Neuron (in vitro differentiated cells): ENCODE data around the gene FYCO1.
"Not testable (repeated sequence)": the region's sequence is repeated elsewhere in the genome, so short reads cannot be mapped to it uniquely, and the experiment has no call there.

Experiments used
- H2AFZ ChIP-seq: one replicate; pipeline ENCODE4 v1.6.1; 2013; ENCODE audit warnings: low read depth, mild to moderate bottlenecking, inconsistent platforms, low read length, moderate library complexity
- H3K27me3 ChIP-seq: one replicate; pipeline ENCODE4 v1.6.1; 2013; ENCODE audit warnings: low read length; ENCODE audit not compliant: insufficient read depth
- H3K36me3 ChIP-seq: one replicate; pipeline ENCODE4 v1.6.1; 2013; ENCODE audit warnings: low read length; ENCODE audit not compliant: insufficient read depth
- H3K4me1 ChIP-seq: one replicate; pipeline ENCODE4 v1.6.1; 2013; ENCODE audit warnings: low read length; ENCODE audit not compliant: insufficient read depth
- H3K4me3 ChIP-seq: 2 replicates; pipeline ENCODE4 v1.5.1; 2013; ENCODE audit warnings: mild to moderate bottlenecking, low read length, moderate library complexity
- H3K9me3 ChIP-seq: one replicate; pipeline ENCODE4 v1.6.1; 2013; ENCODE audit warnings: low read length

Gene FYCO1

GRCh38 chr3:46022909-46023785, 27.5 kb upstream of the FYCO1 start:
- Histone ChIP-seq H3K4me1 (no peaks in the 10 kb centered on the region), H3K9me3 (no peaks in the 10 kb centered on the region), H2AFZ (no peak overlapping the region), H3K4me3 (no peak overlapping the region), H3K27me3 (no peaks in the 10 kb centered on the region), H3K36me3 (no peaks in the 10 kb centered on the region)

DNA sequence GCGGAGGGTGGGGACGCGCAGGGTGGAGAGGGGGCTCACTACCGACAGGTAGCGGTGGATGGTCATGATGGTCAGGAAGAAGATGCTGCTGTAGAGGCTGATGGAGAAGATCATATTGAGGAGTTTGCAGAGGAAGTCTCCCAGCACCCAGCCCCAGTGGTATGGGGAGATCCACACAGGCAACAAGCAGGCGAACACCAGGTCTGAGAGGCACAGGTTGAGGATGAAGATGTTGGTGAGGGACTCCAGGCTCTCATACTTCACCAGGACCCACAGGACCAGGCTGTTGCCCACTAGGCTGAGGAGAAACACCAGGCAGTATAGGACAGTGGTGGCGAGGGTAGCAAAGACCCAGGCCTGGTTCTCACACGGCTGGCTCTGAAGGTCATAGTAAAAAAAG, 25.9 kb upstream of the FYCO1 start:
- Histone ChIP-seq H3K4me3 (no peak overlapping the region), H2AFZ (no peak overlapping the region), H3K36me3 (no peaks in the 10 kb centered on the region), H3K27me3 (no peaks in the 10 kb centered on the region), H3K9me3 (no peaks in the 10 kb centered on the region), H3K4me1 (no peaks in the 10 kb centered on the region)

GRCh38 chr3:46020766-46021510, 25.3 kb upstream of the FYCO1 start:
- Histone ChIP-seq H3K27me3 (no peaks in the 10 kb centered on the region), H2AFZ (no peak overlapping the region)

DNA sequence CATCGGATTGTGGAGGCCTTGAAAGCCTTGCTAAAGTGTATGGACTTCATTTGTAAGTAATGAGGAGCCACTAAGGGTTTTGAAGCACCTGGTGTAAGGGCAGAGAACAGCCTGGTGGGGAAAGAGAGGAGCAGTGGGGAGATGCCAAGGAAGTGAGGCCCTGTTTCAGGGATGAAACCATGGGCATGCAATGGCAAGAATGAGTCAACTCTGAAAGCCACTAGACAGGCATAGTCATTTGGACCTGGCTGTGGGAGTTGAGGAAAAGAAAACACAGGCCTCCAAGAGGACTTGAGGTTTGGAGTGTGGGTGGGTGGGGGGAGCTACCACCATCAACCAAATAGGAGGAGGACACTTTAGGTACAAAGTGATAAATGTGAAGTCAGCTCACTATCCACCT, 24.1 kb upstream of the FYCO1 start:
- Histone ChIP-seq H3K9me3 (no peaks in the 10 kb centered on the region), H2AFZ (no peak overlapping the region), H3K36me3 (no peaks in the 10 kb centered on the region), H3K27me3 (no peaks in the 10 kb centered on the region), H3K4me1 (no peaks in the 10 kb centered on the region), H3K4me3 (no peak overlapping the region)

More at GRCh38 chr3:46020766-46021510, 25.3 kb upstream of the FYCO1 start:
- no peaks in the 10 kb centered on the region for H3K4me1 ChIP-seq
- no peaks in the 10 kb centered on the region for H3K36me3 ChIP-seq
- H3K4me3 ChIP-seq, result no peak overlapping the region
- H3K9me3 ChIP-seq, result no peaks in the 10 kb centered on the region

DNA sequence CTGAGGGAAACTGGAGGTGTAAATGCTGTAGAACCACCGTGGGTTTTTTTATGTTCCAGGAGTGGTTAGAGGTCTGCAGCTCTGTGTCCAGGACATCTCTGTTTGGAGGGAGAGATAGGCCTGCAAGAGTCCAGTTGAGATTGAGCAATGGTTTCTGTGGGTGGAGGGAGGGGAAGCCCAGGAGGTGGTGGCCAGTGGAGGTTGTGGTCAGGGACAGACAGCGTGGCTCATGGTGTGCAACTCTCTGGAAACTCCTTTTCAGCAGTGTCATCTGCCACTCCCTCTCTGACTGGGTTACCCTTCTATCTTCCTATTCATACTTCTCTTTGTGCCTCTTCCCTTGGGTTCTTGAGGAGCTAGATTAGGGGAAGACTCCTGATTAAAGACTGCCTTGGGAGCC, 22.1 kb upstream of the FYCO1 start:
- Histone ChIP-seq H2AFZ (no peak overlapping the region), H3K4me1 (no peaks in the 10 kb centered on the region), H3K4me3 (no peak overlapping the region), H3K36me3 (no peaks in the 10 kb centered on the region), H3K9me3 (no peaks in the 10 kb centered on the region), H3K27me3 (no peaks in the 10 kb centered on the region)

GRCh38 chr3:46013316-46014094, 17.9 kb upstream of the FYCO1 start:
- Histone ChIP-seq H3K4me1 (no peaks in the 10 kb centered on the region), H3K36me3 (no peaks in the 10 kb centered on the region), H3K27me3 (no peaks in the 10 kb centered on the region), H3K9me3 (no peaks in the 10 kb centered on the region), H2AFZ (no peak overlapping the region), H3K4me3 (no peak overlapping the region)

- Histone ChIP-seq H2AFZ (no peak overlapping the region), H3K27me3 (no peaks in the 10 kb centered on the region), H3K4me3 (no peak overlapping the region), H3K4me1 (no peaks in the 10 kb centered on the region), H3K36me3 (no peaks in the 10 kb centered on the region), H3K9me3 (no peaks in the 10 kb centered on the region)
Measured at GRCh38 chr3:46012246-46012645, 16.6 kb upstream of the FYCO1 start.

DNA sequence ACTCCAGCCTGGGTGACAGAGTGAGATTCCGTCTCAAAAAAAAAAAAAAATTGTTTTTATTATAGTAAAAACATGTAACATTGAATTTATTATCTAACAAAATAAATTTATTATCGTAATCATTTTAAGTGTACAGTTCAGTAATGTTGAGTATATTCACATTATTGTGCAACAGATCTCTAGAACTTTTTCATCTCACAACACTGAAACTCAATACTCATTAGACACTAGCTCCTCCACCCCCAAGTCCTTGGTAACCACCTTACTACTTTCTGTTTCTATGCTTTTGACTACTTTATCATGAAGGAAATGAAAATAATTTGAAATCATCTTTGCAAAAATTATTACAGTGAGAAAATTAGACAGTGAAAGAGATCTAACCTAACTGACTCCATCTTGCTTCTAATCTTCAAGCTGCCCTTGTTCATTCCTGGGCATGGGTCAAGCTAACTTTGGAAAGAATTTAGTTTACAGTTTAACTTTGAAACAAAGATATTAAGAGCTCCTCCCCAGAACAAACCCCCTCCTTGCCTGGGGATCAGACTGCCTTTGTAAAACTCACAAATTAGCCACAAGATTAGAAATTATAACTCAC, 15.0 kb upstream of the FYCO1 start:
- Histone ChIP-seq H3K27me3 (peaks cover 3% of the 10 kb centered on the region), H2AFZ (no peak overlapping the region), H3K4me3 (no peak overlapping the region), H3K9me3 (no peaks in the 10 kb centered on the region), H3K4me1 (no peaks in the 10 kb centered on the region), H3K36me3 (no peaks in the 10 kb centered on the region)

GRCh38 chr3:46008058-46008457, 12.4 kb upstream of the FYCO1 start:
- H3K9me3 ChIP-seq, result no peaks in the 10 kb centered on the region
- no peaks in the 10 kb centered on the region for H3K4me1 ChIP-seq
- no peak overlapping the region for H3K4me3 ChIP-seq
- H3K36me3 ChIP-seq, result no peaks in the 10 kb centered on the region
- peaks cover 5% of the 10 kb centered on the region for H3K27me3 ChIP-seq
- no peak overlapping the region for H2AFZ ChIP-seq

DNA sequence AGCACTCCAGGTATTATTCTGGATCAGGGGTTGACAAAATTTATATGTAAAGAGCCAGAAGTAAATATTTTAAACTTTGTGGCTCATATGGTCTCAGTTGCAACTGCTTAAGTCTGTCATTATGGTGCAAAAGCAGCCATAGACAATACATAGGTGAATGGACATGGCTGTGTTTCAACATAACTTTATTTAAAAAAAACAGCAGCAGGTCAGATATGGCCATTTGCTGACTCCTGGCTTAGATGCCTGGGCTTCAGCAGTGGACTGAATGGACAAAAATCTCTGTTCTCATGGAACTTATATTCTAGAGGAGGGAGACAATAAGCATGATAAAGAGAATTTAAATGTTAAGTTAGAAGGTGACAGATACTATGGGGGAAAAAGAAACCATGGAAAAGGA, 11.7 kb upstream of the FYCO1 start:
- no peaks in the 10 kb centered on the region for H3K4me1 ChIP-seq

GRCh38 chr3:46006238-46007032, 10.8 kb upstream of the FYCO1 start:
- H3K36me3 ChIP-seq, result no peaks in the 10 kb centered on the region
- no peaks in the 10 kb centered on the region for H3K4me1 ChIP-seq
- no peak overlapping the region for H3K4me3 ChIP-seq
- peaks cover 8% of the 10 kb centered on the region for H3K27me3 ChIP-seq
- H2AFZ ChIP-seq, result no peak overlapping the region
- no peaks in the 10 kb centered on the region for H3K9me3 ChIP-seq

More for the DNA sequence above, 11.7 kb upstream of the FYCO1 start:
- Histone ChIP-seq H2AFZ (no peak overlapping the region), H3K36me3 (no peaks in the 10 kb centered on the region), H3K9me3 (no peaks in the 10 kb centered on the region), H3K27me3 (peaks cover 5% of the 10 kb centered on the region), H3K4me3 (no peak overlapping the region)

GRCh38 chr3:46003706-46004105, 8.1 kb upstream of the FYCO1 start:
- H3K27me3 ChIP-seq, result peaks cover 20% of the 10 kb centered on the region
- H3K36me3 ChIP-seq, H3K9me3 ChIP-seq, H2AFZ ChIP-seq, H3K4me3 ChIP-seq, H3K4me1 ChIP-seq: not testable (repeated sequence)
